Transverse colon (tissue), 4 donors: ENCODE data around the gene ACP4.
A peak's percentile ranks its signal among the peaks of the same experiment; 100 is the strongest.

ENCODE experiments used
- EP300 ChIP-seq: sonication (generic); formaldehyde crosslinking; IDR thresholded peaks from one replicate; pipeline ENCODE4 v1.6.1; 2017; ENCODE audit warnings: antibody characterized with exemption, low read depth
- POLR2A ChIP-seq: fragments of 450-650 bp; IDR thresholded peaks from one replicate; pipeline ENCODE4 v1.6.1; 2016; ENCODE audit warnings: antibody characterized with exemption, mild to moderate bottlenecking, moderate library complexity
- POLR2AphosphoS5 ChIP-seq, 3 donors: sonication (generic); formaldehyde crosslinking; IDR thresholded peaks; one replicate each; pipeline ENCODE4 v1.6.1; 2016; ENCODE audit warnings: antibody characterized with exemption in 3 of 3
- TF ChIP-seq, protein P1 (sequence below), 5 experiments: fragments of 200-600 bp in 3 of 5; fragments of 450-650 bp in 2 of 5; sonication (generic) in 3 of 5; IDR thresholded peaks; 1 replicate in 2 of 5; 2 replicates in 3 of 5; pipeline ENCODE4 v1.5.1; 2016 to 2017; ENCODE audit warnings: antibody characterized with exemption in 5 of 5, inconsistent platforms in 3 of 5, mild to moderate bottlenecking in 2 of 5, moderate library complexity in 1 of 5

DNA sequence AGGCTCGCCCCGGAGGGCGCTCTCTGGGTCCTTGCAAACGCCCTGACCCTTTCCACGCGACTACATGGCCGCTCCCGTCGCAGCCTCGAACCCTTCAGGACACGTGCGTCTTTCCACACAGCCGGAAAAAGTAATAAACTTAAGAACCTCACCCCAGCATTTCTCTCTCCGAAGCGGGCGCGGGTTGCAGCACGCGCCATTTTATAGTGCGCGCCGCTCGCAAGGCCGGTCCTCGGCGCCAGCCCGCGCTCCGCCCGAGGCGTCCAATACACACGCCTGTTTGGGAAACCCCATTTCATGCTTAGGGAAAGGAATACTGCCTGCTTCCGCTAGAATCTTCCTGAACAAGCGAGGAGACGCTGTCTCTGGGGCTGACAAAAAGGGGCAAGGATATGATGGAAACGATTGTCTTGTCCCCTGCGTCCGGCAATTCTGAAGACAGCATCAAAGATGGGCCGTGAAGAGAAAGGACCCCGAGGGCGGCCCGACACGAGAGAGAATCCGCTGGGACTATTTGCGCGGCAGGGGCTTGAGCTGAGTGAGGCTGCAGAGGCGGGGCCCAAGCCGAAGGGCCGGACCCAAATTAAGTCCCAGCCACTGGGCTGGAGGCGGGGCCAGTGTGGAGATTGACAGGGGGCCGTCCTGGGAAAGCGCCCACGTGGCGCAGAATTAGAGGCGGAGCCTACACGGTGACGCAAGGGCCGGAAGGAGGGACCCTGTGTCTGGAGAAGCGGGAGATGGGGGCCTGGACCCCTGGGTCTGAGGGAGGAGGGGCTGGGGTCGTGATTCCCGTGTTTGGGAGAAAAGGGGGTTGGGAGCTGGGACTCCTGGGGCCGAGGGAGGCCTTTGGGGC lies 14.4 kb downstream of the ACP4 start:
- TF ChIP-seq POLR2A (peak; percentile 84), EP300 (no peak), POLR2AphosphoS5 (IDR thresholded peaks at IDR 0.05) (peak; percentile 44 to 90 (median 84))
- TF ChIP-seq, protein P1, sequence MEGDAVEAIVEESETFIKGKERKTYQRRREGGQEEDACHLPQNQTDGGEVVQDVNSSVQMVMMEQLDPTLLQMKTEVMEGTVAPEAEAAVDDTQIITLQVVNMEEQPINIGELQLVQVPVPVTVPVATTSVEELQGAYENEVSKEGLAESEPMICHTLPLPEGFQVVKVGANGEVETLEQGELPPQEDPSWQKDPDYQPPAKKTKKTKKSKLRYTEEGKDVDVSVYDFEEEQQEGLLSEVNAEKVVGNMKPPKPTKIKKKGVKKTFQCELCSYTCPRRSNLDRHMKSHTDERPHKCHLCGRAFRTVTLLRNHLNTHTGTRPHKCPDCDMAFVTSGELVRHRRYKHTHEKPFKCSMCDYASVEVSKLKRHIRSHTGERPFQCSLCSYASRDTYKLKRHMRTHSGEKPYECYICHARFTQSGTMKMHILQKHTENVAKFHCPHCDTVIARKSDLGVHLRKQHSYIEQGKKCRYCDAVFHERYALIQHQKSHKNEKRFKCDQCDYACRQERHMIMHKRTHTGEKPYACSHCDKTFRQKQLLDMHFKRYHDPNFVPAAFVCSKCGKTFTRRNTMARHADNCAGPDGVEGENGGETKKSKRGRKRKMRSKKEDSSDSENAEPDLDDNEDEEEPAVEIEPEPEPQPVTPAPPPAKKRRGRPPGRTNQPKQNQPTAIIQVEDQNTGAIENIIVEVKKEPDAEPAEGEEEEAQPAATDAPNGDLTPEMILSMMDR (IDR thresholded peaks at IDR 0.05), result no peak
